ENCODE results near the gene CABLES1.
"Not testable (repeated sequence)": the region's sequence is repeated elsewhere in the genome, so short reads cannot be mapped to it uniquely, and the experiment has no call there.

The CABLES1 gene

GRCh38 chr18:23143016-23143814 is 7.9 kb downstream of the CABLES1 start:
- no peak for DNase-seq (ENCODE audit: low spot score)

GRCh38 chr18:23143815-23144261 is 8.6 kb downstream of the CABLES1 start:
- no peak for DNase-seq (ENCODE audit: low spot score)

- DNase-seq (ENCODE audit: low spot score), result no peak
Observed at GRCh38 chr18:23144640-23145039, 9.4 kb downstream of the CABLES1 start.

GRCh38 chr18:23145621-23146020 is 10.3 kb downstream of the CABLES1 start:
- DNase-seq (ENCODE audit: low spot score), result no peak

GRCh38 chr18:23146861-23147469 is 11.7 kb downstream of the CABLES1 start:
- DNase-seq (ENCODE audit: low spot score), result no peak

- DNase-seq (ENCODE audit: low spot score), result no peak
Observed at GRCh38 chr18:23148382-23148781, 13.1 kb downstream of the CABLES1 start.

GRCh38 chr18:23149570-23149969 is 14.3 kb downstream of the CABLES1 start:
- DNase-seq (ENCODE audit: low spot score), result no peak

- no peak for DNase-seq (ENCODE audit: low spot score)
Observed at GRCh38 chr18:23151414-23152099, 16.3 kb downstream of the CABLES1 start.

GRCh38 chr18:23154030-23154429 is 18.7 kb downstream of the CABLES1 start:
- DNase-seq (ENCODE audit: low spot score), result no peak

- DNase-seq (ENCODE audit: low spot score), result no peak
Observed at GRCh38 chr18:23154823-23155500, 19.7 kb downstream of the CABLES1 start.

GRCh38 chr18:23155537-23155936 is 20.3 kb downstream of the CABLES1 start:
- no peak for DNase-seq (ENCODE audit: low spot score)

GRCh38 chr18:23156134-23156533 is 20.8 kb downstream of the CABLES1 start:
- DNase-seq (ENCODE audit: low spot score), result no peak

- no peak for DNase-seq (ENCODE audit: low spot score)
Observed at GRCh38 chr18:23158058-23158457, 22.8 kb downstream of the CABLES1 start.

GRCh38 chr18:23158884-23159283 is 23.6 kb downstream of the CABLES1 start:
- DNase-seq (ENCODE audit: low spot score), result not testable (repeated sequence)

GRCh38 chr18:23159344-23159743 is 24.1 kb downstream of the CABLES1 start:
- DNase-seq (ENCODE audit: low spot score), result no peak

- no peak for DNase-seq (ENCODE audit: low spot score)
Observed at GRCh38 chr18:23162473-23162872, 27.2 kb downstream of the CABLES1 start.

- no peak for DNase-seq (ENCODE audit: low spot score)
Observed at GRCh38 chr18:23163786-23164533, 28.7 kb downstream of the CABLES1 start.

- DNase-seq (ENCODE audit: low spot score), result no peak
Observed at GRCh38 chr18:23165271-23166068, 30.2 kb downstream of the CABLES1 start.

GRCh38 chr18:23166891-23167541 is 31.7 kb downstream of the CABLES1 start:
- DNase-seq (ENCODE audit: low spot score), result no peak

GRCh38 chr18:23169673-23170044 is 34.4 kb downstream of the CABLES1 start:
- DNase-seq (ENCODE audit: low spot score), result no peak

All from germinal center (tissue), 1 donor.